ENCODE data around the gene ARL6IP4. TPM values are rescaled to one million over a fixed set of nuclear protein-coding genes. Genes with fewer than 3 reads are reported as not detected.

ARL6IP4 gene
- polyA plus RNA-seq, 1 donor, result 208 TPM

DNA sequence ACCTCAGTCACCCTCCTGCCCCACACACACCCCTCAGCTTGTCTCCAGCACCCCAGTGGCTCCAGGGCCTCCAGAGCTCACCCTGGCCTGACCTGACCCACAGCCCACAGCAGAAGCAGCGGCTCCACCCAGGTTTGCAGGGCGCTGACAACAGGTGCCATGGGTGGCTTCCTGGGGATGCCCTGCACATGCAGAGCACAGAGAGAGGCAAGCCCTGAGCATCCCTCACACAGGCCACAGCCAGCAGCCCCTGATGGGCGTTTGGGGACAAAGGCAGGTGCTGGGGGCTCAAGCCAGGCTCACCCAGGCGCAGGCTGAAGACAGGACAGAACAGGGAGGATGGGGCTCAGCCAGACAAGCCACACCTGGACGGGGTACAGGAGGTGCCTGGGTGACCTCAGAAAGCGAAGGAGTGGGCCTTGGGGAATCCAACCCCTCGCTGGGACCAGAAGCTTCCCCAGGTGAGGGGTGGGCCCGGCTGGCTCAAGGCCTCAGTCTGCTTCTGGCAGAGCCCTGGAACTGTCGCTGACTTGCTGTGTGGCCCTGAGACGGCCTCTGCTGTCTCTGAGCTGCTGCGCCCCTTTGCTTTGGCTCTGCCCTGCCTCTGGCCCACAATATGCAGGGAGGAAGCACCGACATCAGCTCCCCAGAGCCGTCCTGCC is 10.6 kb downstream of the ARL6IP4 start:
- peaks cover 22% of the 10 kb centered on the region for H3K36me3 ChIP-seq (ENCODE audit: control insufficient read depth, insufficient read depth, low read length)
- no peak overlapping the region for H3K4me3 ChIP-seq (ENCODE audit: low read length)
- H3K27me3 ChIP-seq (ENCODE audit: control insufficient read depth, insufficient read depth, low read length), result no peaks in the 10 kb centered on the region
- no peak for DNase-seq
- H3K9me3 ChIP-seq (ENCODE audit: control insufficient read depth, low read depth, low read length), result no peaks in the 10 kb centered on the region
- H3K4me1 ChIP-seq (ENCODE audit: control insufficient read depth, insufficient read depth, low read length), result peaks cover 21% of the 10 kb centered on the region
- no peak overlapping the region for H3K27ac ChIP-seq (ENCODE audit: low read length)
- no CpG with 5 or more reads among the region's 13 CpGs for WGBS (ENCODE audit: insufficient coverage, low lambda C conversion rate)

DNA sequence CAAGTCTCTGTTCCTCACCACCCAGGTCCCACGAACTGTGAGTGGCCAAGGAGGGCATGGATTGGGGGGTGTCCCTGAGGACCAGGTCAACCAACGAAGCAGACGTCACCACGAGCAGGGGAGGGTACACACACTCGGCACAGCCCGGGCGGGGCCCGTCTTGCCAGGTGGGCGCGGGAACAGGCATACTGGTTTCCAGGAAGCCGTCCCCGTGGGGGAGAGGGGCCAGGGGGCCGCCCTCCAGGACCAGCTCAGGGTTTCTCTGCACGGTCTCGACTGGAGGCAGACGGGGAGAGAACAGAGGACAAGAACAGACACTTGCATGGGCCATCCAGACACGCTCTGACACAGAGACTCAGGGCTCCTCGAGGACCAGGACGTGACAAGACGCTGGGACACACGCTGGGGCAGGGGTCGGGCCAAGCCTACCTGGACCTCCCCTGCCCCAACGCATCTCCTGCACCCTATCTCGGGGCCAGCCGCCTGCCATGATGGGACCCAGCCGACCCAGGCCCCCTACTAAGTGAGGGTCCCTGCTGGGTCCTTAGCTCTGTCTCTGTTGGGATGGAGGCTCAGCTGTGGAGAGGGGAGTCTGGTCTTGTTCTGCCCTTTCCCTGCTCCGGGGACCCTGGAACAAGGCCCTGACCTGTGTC is 11.3 kb downstream of the ARL6IP4 start:
- Histone ChIP-seq H3K4me1 (ENCODE audit: control insufficient read depth, insufficient read depth, low read length) (peaks cover 21% of the 10 kb centered on the region), H3K9me3 (ENCODE audit: control insufficient read depth, low read depth, low read length) (no peaks in the 10 kb centered on the region), H3K36me3 (ENCODE audit: control insufficient read depth, insufficient read depth, low read length) (peaks cover 17% of the 10 kb centered on the region), H3K27me3 (ENCODE audit: control insufficient read depth, insufficient read depth, low read length) (no peaks in the 10 kb centered on the region), H3K4me3 (ENCODE audit: low read length) (no peak overlapping the region), H3K27ac (ENCODE audit: low read length) (no peak overlapping the region)
- WGBS (ENCODE audit: insufficient coverage, low lambda C conversion rate), result no CpG with 5 or more reads among the region's 27 CpGs
- no peak for DNase-seq

DNA sequence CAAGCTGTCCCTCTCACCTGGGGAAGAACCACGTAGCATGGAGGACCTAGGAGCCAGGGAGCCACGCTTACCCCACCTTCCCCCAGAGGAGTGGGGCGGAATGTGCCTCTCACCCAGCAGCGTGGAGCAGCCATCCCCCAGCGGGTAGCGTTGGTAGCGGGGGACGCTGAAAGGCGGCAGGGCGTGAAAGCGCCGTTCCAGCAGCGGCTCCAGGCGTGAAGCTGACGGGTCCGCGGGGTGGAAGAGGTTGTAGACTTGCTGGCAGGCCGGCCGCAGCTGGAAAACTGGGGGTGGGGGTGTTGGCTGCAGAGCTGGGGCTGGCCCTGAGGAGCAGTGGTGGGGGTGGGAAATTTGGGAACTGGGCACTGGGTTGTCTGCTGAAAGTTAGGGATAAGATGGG is 11.9 kb downstream of the ARL6IP4 start:
- no peak for DNase-seq
- no peak overlapping the region for H3K27ac ChIP-seq (ENCODE audit: low read length)
- no peaks in the 10 kb centered on the region for H3K9me3 ChIP-seq (ENCODE audit: control insufficient read depth, low read depth, low read length)
- H3K4me1 ChIP-seq (ENCODE audit: control insufficient read depth, insufficient read depth, low read length), result peaks cover 21% of the 10 kb centered on the region
- H3K36me3 ChIP-seq (ENCODE audit: control insufficient read depth, insufficient read depth, low read length), result peaks cover 15% of the 10 kb centered on the region
- no CpG with 5 or more reads among the region's 19 CpGs for WGBS (ENCODE audit: insufficient coverage, low lambda C conversion rate)
- H3K4me3 ChIP-seq (ENCODE audit: low read length), result no peak overlapping the region
- no peaks in the 10 kb centered on the region for H3K27me3 ChIP-seq (ENCODE audit: control insufficient read depth, insufficient read depth, low read length)

DNA sequence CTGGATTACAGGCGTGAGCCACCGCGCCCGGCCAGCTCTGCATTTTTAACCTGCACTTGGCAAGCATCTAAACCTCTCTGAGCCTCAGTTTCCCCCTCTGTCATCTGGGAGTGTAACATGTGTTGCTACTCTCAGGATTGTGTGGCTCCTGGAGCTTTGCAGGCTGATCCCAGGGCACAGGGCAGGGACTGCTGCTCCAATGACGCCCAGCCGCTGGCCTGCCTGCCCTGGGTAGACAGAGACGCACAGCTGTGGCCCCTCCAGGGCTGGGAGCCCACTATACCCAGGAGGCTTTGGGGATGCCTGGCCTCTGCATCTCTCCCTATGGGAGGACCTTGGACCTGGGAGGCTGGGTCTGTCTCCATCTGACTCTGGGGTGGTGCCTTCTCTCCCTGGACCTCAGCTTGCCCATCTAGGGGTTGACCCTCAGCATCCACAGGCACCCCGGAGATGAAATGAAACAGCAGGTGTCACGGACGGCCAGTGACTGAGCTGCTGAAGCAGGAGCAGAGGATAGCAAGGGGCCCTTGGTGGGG is 13.7 kb downstream of the ARL6IP4 start:
- no peak overlapping the region for H3K4me3 ChIP-seq (ENCODE audit: low read length)
- WGBS (ENCODE audit: insufficient coverage, low lambda C conversion rate), result no CpG with 5 or more reads among the region's 10 CpGs
- peaks cover 7% of the 10 kb centered on the region for H3K36me3 ChIP-seq (ENCODE audit: control insufficient read depth, insufficient read depth, low read length)
- no peaks in the 10 kb centered on the region for H3K27me3 ChIP-seq (ENCODE audit: control insufficient read depth, insufficient read depth, low read length)
- no peaks in the 10 kb centered on the region for H3K9me3 ChIP-seq (ENCODE audit: control insufficient read depth, low read depth, low read length)
- peak overlapping the region; percentile 91 for H3K27ac ChIP-seq (ENCODE audit: low read length)
- peaks cover 18% of the 10 kb centered on the region for H3K4me1 ChIP-seq (ENCODE audit: control insufficient read depth, insufficient read depth, low read length)
- DNase-seq, result no peak

DNA sequence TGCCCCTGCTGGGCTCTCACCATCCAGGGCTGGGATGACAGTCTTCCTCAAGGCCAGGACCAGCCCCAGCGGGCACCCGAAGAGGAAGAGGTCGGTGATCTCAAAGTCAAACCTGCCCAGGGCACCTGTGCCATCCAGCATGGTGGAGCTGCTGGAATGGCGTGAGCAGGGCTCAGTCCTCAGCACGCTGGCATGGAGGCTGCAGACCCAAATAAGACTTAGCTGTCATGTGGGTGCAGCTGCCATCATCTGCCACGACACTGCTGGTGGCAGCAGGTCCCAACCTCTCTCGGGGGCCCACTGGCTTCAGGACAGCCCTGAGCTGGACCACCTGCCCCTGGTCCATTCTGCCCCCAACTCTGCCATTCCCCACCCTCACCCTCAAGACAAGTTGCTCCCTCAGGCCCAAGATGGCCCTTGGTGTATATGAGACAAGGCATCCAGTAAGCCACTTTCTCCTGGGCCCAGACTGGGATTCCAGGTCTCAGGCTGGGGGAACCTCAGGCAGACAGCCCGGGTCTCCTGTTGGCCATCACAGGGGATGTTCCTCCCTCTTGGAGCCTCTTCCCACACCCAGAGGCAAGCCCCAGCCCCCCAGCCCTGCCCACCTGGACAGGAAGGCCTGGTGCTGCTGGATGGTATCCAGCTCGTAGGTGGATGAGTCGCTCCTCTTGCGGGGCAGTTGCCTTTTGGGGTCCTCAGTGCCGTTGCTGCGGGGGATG is 14.5 kb downstream of the ARL6IP4 start:
- peaks cover 16% of the 10 kb centered on the region for H3K4me1 ChIP-seq (ENCODE audit: control insufficient read depth, insufficient read depth, low read length)
- WGBS (ENCODE audit: insufficient coverage, low lambda C conversion rate), result no CpG with 5 or more reads among the region's 13 CpGs
- no peak overlapping the region for H3K4me3 ChIP-seq (ENCODE audit: low read length)
- H3K36me3 ChIP-seq (ENCODE audit: control insufficient read depth, insufficient read depth, low read length), result peaks cover 8% of the 10 kb centered on the region
- no peak overlapping the region for H3K27ac ChIP-seq (ENCODE audit: low read length)
- no peaks in the 10 kb centered on the region for H3K27me3 ChIP-seq (ENCODE audit: control insufficient read depth, insufficient read depth, low read length)
- no peak for DNase-seq
- H3K9me3 ChIP-seq (ENCODE audit: control insufficient read depth, low read depth, low read length), result no peaks in the 10 kb centered on the region

DNA sequence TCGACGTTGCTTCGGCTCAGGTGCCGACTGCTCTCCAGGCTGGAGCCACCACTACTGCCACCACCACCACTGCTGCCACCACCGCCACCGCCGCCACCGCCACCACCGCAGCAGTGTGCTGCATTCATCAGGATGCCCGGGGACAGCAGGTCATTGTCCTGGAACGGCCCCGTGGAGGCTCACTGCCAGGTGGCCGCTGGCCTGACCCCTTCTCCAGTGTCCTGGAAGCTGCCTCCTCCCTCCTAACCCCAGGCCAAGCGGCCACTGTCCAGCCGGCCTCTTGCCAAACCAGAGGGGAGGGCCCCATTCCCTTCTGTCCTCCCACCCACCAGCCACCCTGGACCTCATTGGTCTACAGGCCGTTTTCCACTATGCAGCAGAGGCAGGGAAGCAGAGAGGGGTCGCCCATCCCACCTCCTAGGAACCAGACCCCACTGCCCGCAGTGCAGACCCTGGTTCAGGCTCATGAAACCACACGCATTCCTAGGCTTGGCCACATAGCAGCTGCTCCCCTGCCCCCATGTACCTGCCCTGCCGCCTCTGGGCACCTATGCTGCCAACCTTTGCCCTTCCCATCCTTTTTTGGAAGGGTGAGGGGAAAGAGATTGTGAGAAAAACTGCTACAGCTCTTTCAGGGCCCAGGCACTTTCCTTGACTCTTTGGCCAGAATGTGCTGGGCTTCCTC is 15.2 kb downstream of the ARL6IP4 start:
- H3K36me3 ChIP-seq (ENCODE audit: control insufficient read depth, insufficient read depth, low read length), result peaks cover 10% of the 10 kb centered on the region
- no peak overlapping the region for H3K27ac ChIP-seq (ENCODE audit: low read length)
- no peaks in the 10 kb centered on the region for H3K27me3 ChIP-seq (ENCODE audit: control insufficient read depth, insufficient read depth, low read length)
- no CpG with 5 or more reads among the region's 20 CpGs for WGBS (ENCODE audit: insufficient coverage, low lambda C conversion rate)
- H3K4me3 ChIP-seq (ENCODE audit: low read length), result no peak overlapping the region
- H3K9me3 ChIP-seq (ENCODE audit: control insufficient read depth, low read depth, low read length), result no peaks in the 10 kb centered on the region
- peaks cover 16% of the 10 kb centered on the region for H3K4me1 ChIP-seq (ENCODE audit: control insufficient read depth, insufficient read depth, low read length)
- DNase-seq, result no peak

DNA sequence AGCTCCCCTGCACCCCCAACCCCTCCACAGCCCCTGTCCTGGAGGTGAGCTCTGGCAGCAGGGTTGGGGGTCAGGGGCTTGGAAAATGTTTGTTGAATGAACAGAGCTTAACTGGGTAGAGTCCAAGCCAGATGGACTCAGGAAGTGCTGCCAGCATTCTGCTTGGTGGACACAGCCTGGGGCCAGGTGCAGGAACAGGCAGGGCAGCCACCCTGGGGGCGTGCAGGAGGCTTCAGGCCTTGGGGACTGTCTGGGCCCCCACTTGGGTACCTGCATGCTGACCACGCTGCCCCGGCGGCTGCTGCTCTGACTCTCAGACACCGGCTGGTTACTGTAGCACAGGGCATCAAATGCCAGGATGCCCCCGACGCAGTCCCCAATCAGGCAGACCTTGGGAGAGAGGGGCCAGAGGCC is 15.7 kb downstream of the ARL6IP4 start:
- Histone ChIP-seq H3K27me3 (ENCODE audit: control insufficient read depth, insufficient read depth, low read length) (no peaks in the 10 kb centered on the region), H3K36me3 (ENCODE audit: control insufficient read depth, insufficient read depth, low read length) (peaks cover 10% of the 10 kb centered on the region), H3K27ac (ENCODE audit: low read length) (no peak overlapping the region), H3K9me3 (ENCODE audit: control insufficient read depth, low read depth, low read length) (no peaks in the 10 kb centered on the region), H3K4me3 (ENCODE audit: low read length) (no peak overlapping the region), H3K4me1 (ENCODE audit: control insufficient read depth, insufficient read depth, low read length) (peaks cover 20% of the 10 kb centered on the region)
- no peak for DNase-seq
- no CpG with 5 or more reads among the region's 7 CpGs for WGBS (ENCODE audit: insufficient coverage, low lambda C conversion rate)

DNA sequence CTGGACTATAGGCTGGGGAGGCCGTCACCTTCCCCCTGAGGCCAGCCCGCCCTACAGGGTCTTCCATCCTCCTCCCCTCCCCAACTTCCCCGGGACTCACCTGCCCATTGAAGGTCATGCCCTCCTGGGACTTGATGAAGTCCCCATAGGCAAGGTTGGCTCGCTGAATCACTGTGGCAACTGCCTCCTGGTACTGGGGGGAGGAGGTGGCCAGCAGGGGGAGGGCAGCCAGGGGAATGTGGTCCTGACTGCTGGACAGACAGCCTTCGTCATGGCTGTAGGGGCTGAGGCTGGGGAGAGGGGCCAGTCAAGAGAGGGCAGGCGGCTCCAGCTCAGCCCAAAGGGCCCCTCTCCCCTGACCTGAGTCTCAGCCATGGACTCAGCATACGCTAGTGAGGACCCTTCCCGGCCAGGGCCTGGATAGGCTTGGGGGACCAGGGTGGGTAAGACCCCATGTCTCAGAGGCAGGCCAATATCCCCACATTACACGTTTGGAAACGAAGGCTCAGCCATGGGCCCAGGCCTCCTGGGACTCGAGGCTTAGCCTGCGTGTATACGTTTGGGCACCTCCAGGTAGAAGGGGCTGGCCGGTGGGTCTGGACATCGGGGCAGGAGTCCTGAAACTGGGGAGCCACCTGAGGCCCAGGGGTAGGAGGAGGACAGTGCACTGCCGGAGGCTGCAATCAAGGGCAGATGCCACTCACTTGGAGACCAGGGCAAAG is 16.3 kb downstream of the ARL6IP4 start:
- DNase-seq, result no peak
- H3K9me3 ChIP-seq (ENCODE audit: control insufficient read depth, low read depth, low read length), result no peaks in the 10 kb centered on the region
- H3K4me3 ChIP-seq (ENCODE audit: low read length), result no peak overlapping the region
- H3K27ac ChIP-seq (ENCODE audit: low read length), result no peak overlapping the region
- peaks cover 22% of the 10 kb centered on the region for H3K4me1 ChIP-seq (ENCODE audit: control insufficient read depth, insufficient read depth, low read length)
- H3K27me3 ChIP-seq (ENCODE audit: control insufficient read depth, insufficient read depth, low read length), result no peaks in the 10 kb centered on the region
- H3K36me3 ChIP-seq (ENCODE audit: control insufficient read depth, insufficient read depth, low read length), result peaks cover 10% of the 10 kb centered on the region
- no CpG with 5 or more reads among the region's 16 CpGs for WGBS (ENCODE audit: insufficient coverage, low lambda C conversion rate)

DNA sequence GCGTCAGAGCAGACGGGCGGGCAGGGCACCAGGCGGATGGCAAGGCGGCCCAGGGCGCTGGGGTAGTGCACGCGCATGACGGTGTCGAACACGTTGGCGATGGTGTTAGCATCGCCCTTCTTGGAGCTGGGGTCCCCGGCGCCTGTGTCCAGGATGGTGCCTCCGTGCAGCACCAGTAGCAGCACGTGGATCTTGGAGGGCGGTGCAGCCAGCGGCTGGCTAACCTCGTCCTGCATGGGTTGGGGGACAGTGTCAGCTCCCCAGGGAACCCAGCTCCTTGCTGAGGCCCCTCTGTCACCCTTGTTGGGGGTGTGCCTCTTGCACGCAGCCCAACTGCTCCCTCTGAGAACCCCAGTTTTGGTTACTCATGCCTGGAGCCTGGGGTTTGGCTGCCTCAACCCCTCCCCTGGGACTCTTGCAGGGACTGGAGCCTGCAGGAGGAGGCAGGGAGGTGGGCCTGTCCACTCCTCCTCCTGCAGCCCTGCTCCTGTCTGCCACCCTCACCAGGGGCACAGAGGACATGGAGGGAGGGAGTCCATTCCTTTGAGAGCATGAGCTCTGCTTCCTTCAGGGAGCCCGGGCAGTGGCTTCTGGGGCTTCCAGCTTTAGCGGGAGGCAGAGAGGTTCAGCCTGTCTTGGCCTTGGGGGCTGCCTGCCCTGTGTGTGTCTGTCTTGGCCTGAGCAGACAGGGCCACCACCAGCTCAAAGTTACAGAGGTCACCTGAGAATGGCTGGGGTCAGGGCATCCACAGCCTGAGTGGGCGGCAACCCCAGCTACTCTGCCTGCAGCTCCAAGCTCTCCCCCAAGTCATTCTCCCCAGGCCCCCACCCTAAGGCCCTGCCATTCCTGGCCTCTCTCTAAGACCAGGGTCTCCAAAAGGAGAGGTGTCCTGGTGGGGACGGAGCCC is 17.1 kb downstream of the ARL6IP4 start:
- whole genome bisulfite sequencing (ENCODE audit: insufficient coverage, low lambda C conversion rate), result no CpG with 5 or more reads among the region's 25 CpGs
- H3K36me3 ChIP-seq (ENCODE audit: control insufficient read depth, insufficient read depth, low read length), result peaks cover 10% of the 10 kb centered on the region
- no peak for DNase-seq
- no peak overlapping the region for H3K4me3 ChIP-seq (ENCODE audit: low read length)
- H3K27me3 ChIP-seq (ENCODE audit: control insufficient read depth, insufficient read depth, low read length), result no peaks in the 10 kb centered on the region
- peaks cover 22% of the 10 kb centered on the region for H3K4me1 ChIP-seq (ENCODE audit: control insufficient read depth, insufficient read depth, low read length)
- H3K9me3 ChIP-seq (ENCODE audit: control insufficient read depth, low read depth, low read length), result no peaks in the 10 kb centered on the region
- no peak overlapping the region for H3K27ac ChIP-seq (ENCODE audit: low read length)

Measured in large intestine (tissue), 3 donors.